ENCODE data around the gene MCC. TPM values are rescaled to one million over a fixed set of nuclear protein-coding genes. Genes with fewer than 3 reads are reported as not detected.

MCC gene
- total RNA-seq, 1 experiment from 2014 or later, result 7.6 TPM

- DNase-seq, result no peak
- no CpG with 5 or more reads among the region's 2 CpGs for WGBS (ENCODE audit: extremely low coverage, insufficient read length, low lambda C conversion rate)
- H2BK20ac ChIP-seq (ENCODE audit: low read depth, low read length, poor library complexity, severe bottlenecking), result no peak overlapping the region
- no peaks in the 10 kb centered on the region for H3K27me3 ChIP-seq (ENCODE audit: insufficient read depth, low read length)
- H3K4ac ChIP-seq (ENCODE audit: low read depth, low read length), result no peak overlapping the region
- no peak overlapping the region for H2AFZ ChIP-seq (ENCODE audit: low read length)
- Mint-ChIP-seq H3K27me3 (ENCODE audit: low read depth) (no peaks in the 10 kb centered on the region), H3K4me3 (no peak overlapping the region), H3K4me1 (peaks cover 6 to 9% of the 10 kb centered on the region in 2 experiments), H3K36me3 (ENCODE audit: insufficient read depth in 1 of 3, low read depth in 3 of 3) (peaks cover 30 to 63% (median 63%) of the 10 kb centered on the region in 3 experiments), H3K9me3 (no peaks in the 10 kb centered on the region), H3K27ac (no peak overlapping the region)
- no peak overlapping the region for H4K5ac ChIP-seq (ENCODE audit: insufficient read length, low read depth, low read length)
- no peak overlapping the region for H2BK5ac ChIP-seq (ENCODE audit: insufficient read length, low read length)
- H3K27ac ChIP-seq (ENCODE audit: insufficient read length, low read depth, low read length), result no peak overlapping the region
- no peaks in the 10 kb centered on the region for H3K23me2 ChIP-seq (ENCODE audit: insufficient read length, low read depth, low read length, poor library complexity, severe bottlenecking)
- no peaks in the 10 kb centered on the region for H3K79me1 ChIP-seq (ENCODE audit: insufficient read depth, low read depth, low read length, poor library complexity, severe bottlenecking)
- H3K79me2 ChIP-seq (ENCODE audit: insufficient read depth, low read length), result peaks cover 2% of the 10 kb centered on the region; the same call in 1 of the 2 replicates
- no peak overlapping the region for H4K8ac ChIP-seq (replicated peaks; ENCODE audit: insufficient read length, low read depth, low read length)
- no peaks in the 10 kb centered on the region for H3K4me1 ChIP-seq (ENCODE audit: insufficient read depth, low read length)
- no peak overlapping the region for H2BK120ac ChIP-seq (ENCODE audit: low read depth, low read length, poor library complexity, severe bottlenecking)
- H3K4me2 ChIP-seq (ENCODE audit: insufficient read depth, insufficient read length, low read length), result no peak overlapping the region
- no peak overlapping the region for H4K91ac ChIP-seq (ENCODE audit: insufficient read length, low read depth, low read length)
- TF ChIP-seq CTCF (conservative IDR thresholded peaks at IDR 0.05), result no peak
- no peak overlapping the region for H3T11ph ChIP-seq (ENCODE audit: low read length)
- no peak overlapping the region for H3K9ac ChIP-seq (ENCODE audit: extremely low read depth, insufficient read length, low read length)
- no peak overlapping the region for H2BK12ac ChIP-seq (ENCODE audit: insufficient read length, low read depth, low read length)
- no peak overlapping the region for H2BK15ac ChIP-seq (ENCODE audit: low read depth, low read length)
- no peak overlapping the region for H3K14ac ChIP-seq (ENCODE audit: insufficient read depth, low read length)
- no peaks in the 10 kb centered on the region for H3K9me3 ChIP-seq (ENCODE audit: control insufficient read depth, low read depth, low read length)
- H4K20me1 ChIP-seq (ENCODE audit: control insufficient read depth, insufficient read depth, insufficient read length), result no peaks in the 10 kb centered on the region
- no peak overlapping the region for H3K56ac ChIP-seq (ENCODE audit: insufficient read length, low read depth, low read length)
- H3K18ac ChIP-seq (ENCODE audit: insufficient read length, low read depth, low read length), result no peak overlapping the region
- no peak overlapping the region for H2AK5ac ChIP-seq (ENCODE audit: insufficient read length, low read length)
- H3K23ac ChIP-seq (ENCODE audit: insufficient read length, low read depth, low read length), result no peak overlapping the region
Measured at GRCh38 chr5:113000466-113000865, 487.8 kb downstream of the MCC start.

Data from H9 (cell line).